Liver (tissue), 9 donors: Measurements from ENCODE around the gene PLAAT1. TPM values are rescaled to one million over a fixed set of nuclear protein-coding genes. Genes with fewer than 3 reads are reported as not detected.

Experiments
- DNase-seq: peaks from one replicate; pipeline ENCODE4 v3.0.0-alpha.2; 2017; ENCODE audit warnings: low spot score
- H3K27ac ChIP-seq, 2 donors: one replicate each; pipeline ENCODE4 v1.7.0; 2013; ENCODE audit warnings: inconsistent platforms in 2 of 2, low read length in 2 of 2, control low read depth in 1 of 2, low read depth in 1 of 2, mild to moderate bottlenecking in 1 of 2
- H3K27me3 ChIP-seq, 4 donors: one replicate each; pipeline versions ENCODE4 v1.6.1 to v1.7.0; 2013; ENCODE audit warnings: low read length in 3 of 4, inconsistent platforms in 1 of 4, mild to moderate bottlenecking in 1 of 4, moderate library complexity in 1 of 4; ENCODE audit not compliant: control insufficient read depth in 4 of 4, insufficient read depth in 4 of 4
- H3K36me3 ChIP-seq, 4 donors: one replicate each; pipeline versions ENCODE4 v1.6.1 to v1.7.0; 2013; ENCODE audit warnings: low read length in 3 of 4, mild to moderate bottlenecking in 3 of 4, low read depth in 1 of 4, moderate library complexity in 1 of 4; ENCODE audit not compliant: control insufficient read depth in 4 of 4, insufficient read depth in 3 of 4
- H3K4me1 ChIP-seq, 4 donors: one replicate each; pipeline versions ENCODE4 v1.6.1 to v1.7.0; 2013; ENCODE audit warnings: low read length in 3 of 4, mild to moderate bottlenecking in 3 of 4, moderate library complexity in 1 of 4; ENCODE audit not compliant: control insufficient read depth in 4 of 4, insufficient read depth in 4 of 4
- H3K4me3 ChIP-seq, 3 donors: one replicate each; pipeline versions ENCODE4 v1.6.1 to v1.7.0; 2013; ENCODE audit warnings: low read length in 3 of 3, control low read depth in 1 of 3, low read depth in 1 of 3, mild to moderate bottlenecking in 1 of 3
- H3K9ac ChIP-seq, 2 donors: one replicate each; pipeline ENCODE4 v1.7.0; 2013; ENCODE audit warnings: low read length in 2 of 2, mild to moderate bottlenecking in 2 of 2, moderate library complexity in 2 of 2, control low read depth in 1 of 2, low read depth in 1 of 2
- H3K9me3 ChIP-seq, 4 donors: one replicate each; pipeline versions ENCODE4 v1.6.1 to v1.7.0; 2013; ENCODE audit warnings: low read length in 3 of 4; ENCODE audit not compliant: control insufficient read depth in 4 of 4
- EGR1 ChIP-seq, 2 donors: IDR thresholded peaks; 2 replicates each; pipeline ENCODE4 v1.6.1; 2016 to 2018; ENCODE audit warnings: antibody characterized with exemption in 2 of 2, low read depth in 2 of 2
- FOXA1 ChIP-seq: IDR thresholded peaks from 2 replicates; pipeline ENCODE4 v1.6.1; 2016; ENCODE audit warnings: antibody characterized with exemption
- FOXA2 ChIP-seq: IDR thresholded peaks from 2 replicates; pipeline ENCODE4 v1.6.1; 2016; ENCODE audit warnings: antibody characterized with exemption
- GABPA ChIP-seq, 2 donors: IDR thresholded peaks in 1 of 2; conservative IDR thresholded peaks in 1 of 2; 2 replicates each; pipeline ENCODE4 v1.6.1; 2016; ENCODE audit warnings: antibody characterized with exemption in 2 of 2, mild to moderate bottlenecking in 1 of 2, moderate library complexity in 1 of 2
- HNF4A ChIP-seq, 2 donors: conservative IDR thresholded peaks; 2 replicates each; pipeline ENCODE4 v1.6.1; 2016; ENCODE audit warnings: antibody characterized with exemption in 2 of 2, mild to moderate bottlenecking in 2 of 2
- HNF4G ChIP-seq: IDR thresholded peaks from 2 replicates; pipeline ENCODE4 v1.6.1; 2016; ENCODE audit warnings: antibody characterized with exemption
- NR2F2 ChIP-seq: IDR thresholded peaks from 2 replicates; pipeline ENCODE4 v1.6.1; 2016; ENCODE audit warnings: antibody characterized with exemption
- RAD21 ChIP-seq, 2 donors: IDR thresholded peaks; 2 replicates each; pipeline ENCODE4 v1.6.1; 2016; ENCODE audit warnings: antibody characterized with exemption in 2 of 2, mild to moderate bottlenecking in 2 of 2
- RXRA ChIP-seq, 2 donors: IDR thresholded peaks; 2 replicates each; pipeline ENCODE4 v1.6.1; 2017 to 2018; ENCODE audit warnings: antibody characterized with exemption in 2 of 2, mild to moderate bottlenecking in 1 of 2
- SP1 ChIP-seq: IDR thresholded peaks from 2 replicates; pipeline ENCODE4 v1.6.1; 2018; ENCODE audit warnings: antibody characterized with exemption, mild to moderate bottlenecking
- TAF1 ChIP-seq: conservative IDR thresholded peaks from 2 replicates; pipeline ENCODE4 v1.6.1; 2016; ENCODE audit warnings: antibody characterized with exemption, mild to moderate bottlenecking
- YY1 ChIP-seq: IDR thresholded peaks from 2 replicates; pipeline ENCODE4 v1.6.1; 2016; ENCODE audit warnings: antibody characterized with exemption, mild to moderate bottlenecking
- WGBS: extraction: QIAGEN DNeasy Blood & Tissue Kit; methylation state at CpG from one replicate; pipeline ENCODE4 v1.1.7; 2013; 5-methylcytosine and 5-hydroxymethylcytosine counted together
- polyA plus RNA-seq, 2 donors: library from polyadenylated mRNA; stranded (reverse) in 1 of 2; unstranded in 1 of 2; fragments of 200-250 nt in 1 of 2; fragments of >200 nt in 1 of 2; fragmentation: Nextera tagmentation in 1 of 2; extraction: Ambion mirVana in 1 of 2; gene quantifications; one replicate each; pipeline versions ENCODE4 v1.2.1 to v1.2.3, GENCODE V29; 2013 to 2015
- total RNA-seq, 2 donors: library from RNA; depleted of rRNA; stranded (reverse); fragments of >200 nt; gene quantifications; one replicate each; pipeline ENCODE4 v1.2.3, GENCODE V29; 2014
- TF ChIP-seq, protein P1 (sequence below): IDR thresholded peaks from 2 replicates; pipeline ENCODE4 v1.6.1; 2016; ENCODE audit warnings: antibody characterized with exemption
- TF ChIP-seq, protein P2 (sequence below): IDR thresholded peaks from 2 replicates; pipeline ENCODE4 v1.6.1; 2016; ENCODE audit warnings: antibody characterized with exemption
- TF ChIP-seq, protein P3 (sequence below): fragments of 150-350 bp; IDR thresholded peaks from 2 replicates; pipeline ENCODE4 v1.5.1; 2017; ENCODE audit warnings: improper control_type of control experiment, low read depth, low read length; ENCODE audit not compliant: missing input control
- donor health status: healthy.
- donor health status: healthy.
- donor health status: healthy.
- donor health status: healthy.
- donor health status: healthy.

Gene PLAAT1
- total and polyA plus RNA-seq, 4 donors, result 0.12 to 0.37 (median 0.19) TPM; not detected in 1

DNA sequence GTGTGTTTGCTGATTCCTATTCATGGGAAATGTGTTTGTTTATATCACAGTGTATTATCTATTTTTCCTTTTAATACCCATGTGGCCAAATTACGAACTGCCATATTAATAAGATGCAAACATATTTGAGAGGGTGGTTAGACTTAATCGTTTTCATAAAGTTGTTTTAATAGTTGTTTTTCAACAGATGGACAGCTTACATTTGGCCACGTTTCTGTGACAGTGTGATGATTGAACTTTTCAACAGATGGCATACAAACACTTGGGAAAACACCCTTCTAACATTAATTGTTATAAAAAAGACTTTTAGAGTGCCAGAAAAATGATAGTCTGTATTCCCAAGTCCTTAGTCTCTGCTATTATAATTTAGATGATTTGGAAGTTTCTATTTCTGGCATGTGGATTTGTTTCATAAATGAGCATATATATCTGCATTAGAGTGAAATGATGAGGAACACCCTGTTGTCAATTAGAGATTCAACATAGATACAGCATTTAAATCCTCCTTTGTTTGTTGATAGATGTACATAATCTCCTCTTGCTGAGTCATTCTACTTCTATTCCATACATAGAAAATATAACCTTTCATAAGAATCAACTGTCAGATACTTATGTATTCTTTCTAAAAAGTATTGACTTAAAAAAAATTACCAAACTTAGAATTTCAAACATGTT lies 13.1 kb downstream of the PLAAT1 start:
- peaks cover 0 to 4% (median 0%) of the 10 kb centered on the region in 4 donors for H3K9me3 ChIP-seq

DNA sequence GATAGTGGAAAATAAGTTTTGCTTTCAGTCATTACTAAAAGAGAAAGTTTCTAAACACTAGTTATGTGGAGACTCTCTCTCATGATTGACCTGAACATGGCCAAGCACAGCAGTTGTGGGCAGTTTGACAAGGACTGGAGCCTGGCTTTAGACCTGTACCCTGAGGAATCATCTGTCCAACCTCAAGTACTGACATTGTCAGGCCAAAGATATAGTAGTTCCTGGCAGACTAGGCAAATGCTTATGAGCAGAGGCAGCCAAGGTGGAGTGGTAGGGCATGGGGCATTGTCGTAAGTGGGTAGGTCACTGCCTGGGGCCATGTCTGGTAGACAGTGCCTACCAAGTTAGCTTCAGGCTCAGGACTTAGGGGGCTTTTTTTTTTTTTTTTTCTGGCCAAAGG lies 20.9 kb downstream of the PLAAT1 start:
- no peak for DNase-seq
- no peaks in the 10 kb centered on the region for H3K9me3 ChIP-seq
- no peak overlapping the region for H3K9ac ChIP-seq
- H3K4me3 ChIP-seq, result no peak overlapping the region
- H3K4me1 ChIP-seq, result no peaks in the 10 kb centered on the region
- 93% methylated on average over 1 of the region's 1 CpG for WGBS
- H3K36me3 ChIP-seq, result no peaks in the 10 kb centered on the region
- no peak overlapping the region for H3K27ac ChIP-seq
- no peak for TF ChIP-seq RAD21 (IDR thresholded peaks at IDR 0.05)
- no peak for TF ChIP-seq HNF4A (conservative IDR thresholded peaks at IDR 0.05)
- no peak for TF ChIP-seq TAF1
- TF ChIP-seq RXRA (IDR thresholded peaks at IDR 0.05), result no peak
- TF ChIP-seq FOXA2, result no peak
- no peak for TF ChIP-seq FOXA1
- TF ChIP-seq, protein P1, sequence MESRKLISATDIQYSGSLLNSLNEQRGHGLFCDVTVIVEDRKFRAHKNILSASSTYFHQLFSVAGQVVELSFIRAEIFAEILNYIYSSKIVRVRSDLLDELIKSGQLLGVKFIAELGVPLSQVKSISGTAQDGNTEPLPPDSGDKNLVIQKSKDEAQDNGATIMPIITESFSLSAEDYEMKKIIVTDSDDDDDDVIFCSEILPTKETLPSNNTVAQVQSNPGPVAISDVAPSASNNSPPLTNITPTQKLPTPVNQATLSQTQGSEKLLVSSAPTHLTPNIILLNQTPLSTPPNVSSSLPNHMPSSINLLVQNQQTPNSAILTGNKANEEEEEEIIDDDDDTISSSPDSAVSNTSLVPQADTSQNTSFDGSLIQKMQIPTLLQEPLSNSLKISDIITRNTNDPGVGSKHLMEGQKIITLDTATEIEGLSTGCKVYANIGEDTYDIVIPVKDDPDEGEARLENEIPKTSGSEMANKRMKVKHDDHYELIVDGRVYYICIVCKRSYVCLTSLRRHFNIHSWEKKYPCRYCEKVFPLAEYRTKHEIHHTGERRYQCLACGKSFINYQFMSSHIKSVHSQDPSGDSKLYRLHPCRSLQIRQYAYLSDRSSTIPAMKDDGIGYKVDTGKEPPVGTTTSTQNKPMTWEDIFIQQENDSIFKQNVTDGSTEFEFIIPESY, result no peak
- no peak for TF ChIP-seq SP1
- no peak for TF ChIP-seq EGR1 (IDR thresholded peaks at IDR 0.05; ENCODE audit: low read depth in 2 of 2)
- H3K27me3 ChIP-seq, result no peaks in the 10 kb centered on the region

More for the DNA sequence above, 13.1 kb downstream of the PLAAT1 start:
- Histone ChIP-seq H3K27me3 (peaks cover 0 to 5% (median 0%) of the 10 kb centered on the region in 4 donors), H3K4me3 (no peak overlapping the region), H3K9ac (no peak overlapping the region), H3K36me3 (no peaks in the 10 kb centered on the region), H3K4me1 (no peaks in the 10 kb centered on the region), H3K27ac (no peak overlapping the region)
- 54% methylated on average over 3 of the region's 3 CpGs for WGBS
- no peak for DNase-seq
- TF ChIP-seq, protein P1, result no peak
- TF ChIP-seq HNF4A (conservative IDR thresholded peaks at IDR 0.05), result no peak
- no peak for TF ChIP-seq RXRA (IDR thresholded peaks at IDR 0.05)
- TF ChIP-seq, protein P2, sequence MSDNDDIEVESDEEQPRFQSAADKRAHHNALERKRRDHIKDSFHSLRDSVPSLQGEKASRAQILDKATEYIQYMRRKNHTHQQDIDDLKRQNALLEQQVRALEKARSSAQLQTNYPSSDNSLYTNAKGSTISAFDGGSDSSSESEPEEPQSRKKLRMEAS, result no peak
- TF ChIP-seq GABPA (IDR thresholded peaks at IDR 0.05 in 1 of 2, conservative IDR thresholded peaks at IDR 0.05 in 1 of 2), result no peak
- no peak for TF ChIP-seq FOXA1
- no peak for TF ChIP-seq NR2F2
- no peak for TF ChIP-seq YY1
- no peak for TF ChIP-seq FOXA2

DNA sequence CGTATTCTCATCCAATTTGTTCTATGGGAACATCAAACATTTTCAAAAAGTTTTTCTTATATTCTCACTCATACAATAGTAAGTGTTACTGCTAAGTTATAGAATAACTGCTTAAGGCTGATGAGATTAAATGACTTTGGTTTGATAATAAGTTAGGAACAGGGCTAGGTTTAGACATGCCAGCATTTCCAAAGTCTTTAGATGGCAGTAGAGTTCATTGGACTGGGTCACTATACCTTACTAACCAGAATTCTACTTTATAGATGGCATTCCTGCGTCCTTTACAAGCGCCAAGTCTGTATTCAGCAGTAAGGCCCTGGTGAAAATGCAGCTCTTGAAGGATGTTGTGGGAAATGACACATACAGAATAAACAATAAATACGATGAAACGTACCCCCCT lies 21.7 kb downstream of the PLAAT1 start:
- Histone ChIP-seq H3K27ac (no peak overlapping the region), H3K4me1 (no peaks in the 10 kb centered on the region), H3K9me3 (no peaks in the 10 kb centered on the region), H3K36me3 (no peaks in the 10 kb centered on the region), H3K4me3 (no peak overlapping the region), H3K27me3 (no peaks in the 10 kb centered on the region), H3K9ac (no peak overlapping the region)
- 83% methylated on average over 5 of the region's 5 CpGs for WGBS
- no peak for DNase-seq
- TF ChIP-seq YY1 (no peak), HNF4G (no peak), FOXA2 (no peak), SP1 (no peak), EGR1 (IDR thresholded peaks at IDR 0.05; ENCODE audit: low read depth in 2 of 2) (no peak)
- TF ChIP-seq, protein P3, sequence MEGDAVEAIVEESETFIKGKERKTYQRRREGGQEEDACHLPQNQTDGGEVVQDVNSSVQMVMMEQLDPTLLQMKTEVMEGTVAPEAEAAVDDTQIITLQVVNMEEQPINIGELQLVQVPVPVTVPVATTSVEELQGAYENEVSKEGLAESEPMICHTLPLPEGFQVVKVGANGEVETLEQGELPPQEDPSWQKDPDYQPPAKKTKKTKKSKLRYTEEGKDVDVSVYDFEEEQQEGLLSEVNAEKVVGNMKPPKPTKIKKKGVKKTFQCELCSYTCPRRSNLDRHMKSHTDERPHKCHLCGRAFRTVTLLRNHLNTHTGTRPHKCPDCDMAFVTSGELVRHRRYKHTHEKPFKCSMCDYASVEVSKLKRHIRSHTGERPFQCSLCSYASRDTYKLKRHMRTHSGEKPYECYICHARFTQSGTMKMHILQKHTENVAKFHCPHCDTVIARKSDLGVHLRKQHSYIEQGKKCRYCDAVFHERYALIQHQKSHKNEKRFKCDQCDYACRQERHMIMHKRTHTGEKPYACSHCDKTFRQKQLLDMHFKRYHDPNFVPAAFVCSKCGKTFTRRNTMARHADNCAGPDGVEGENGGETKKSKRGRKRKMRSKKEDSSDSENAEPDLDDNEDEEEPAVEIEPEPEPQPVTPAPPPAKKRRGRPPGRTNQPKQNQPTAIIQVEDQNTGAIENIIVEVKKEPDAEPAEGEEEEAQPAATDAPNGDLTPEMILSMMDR, result no peak
- TF ChIP-seq, protein P2, result no peak
